Loucy (cell line): ENCODE data around the gene LSM8.
"Not testable (repeated sequence)": the region's sequence is repeated elsewhere in the genome, so short reads cannot be mapped to it uniquely, and the experiment has no call there.

ENCODE experiments used
- H2AFZ ChIP-seq: fragments of 200-600 bp; sonication (generic); 2 replicates; pipeline ENCODE4 v1.6.0; 2016; ENCODE audit warnings: antibody characterized with exemption, mild to moderate bottlenecking, low read length, moderate library complexity
- H3F3A ChIP-seq: fragments of 200-600 bp; 2 replicates; pipeline ENCODE4 v1.6.0; 2016; ENCODE audit warnings: antibody characterized with exemption, low read depth, mild to moderate bottlenecking
- H3K27me3 ChIP-seq: fragments of 200-600 bp; sonication (generic); 2 replicates; pipeline ENCODE4 v1.6.1; 2014; ENCODE audit warnings: low read length, mild to moderate bottlenecking; ENCODE audit not compliant: insufficient read depth, poor library complexity, severe bottlenecking
- H3K36me3 ChIP-seq: fragments of 200-600 bp; sonication (generic); 2 replicates; pipeline ENCODE4 v1.6.1; 2016; ENCODE audit warnings: low read length; ENCODE audit not compliant: insufficient read depth
- H3K4me1 ChIP-seq: fragments of 200-600 bp; sonication (generic); 2 replicates; pipeline ENCODE4 v1.5.1; 2014; ENCODE audit warnings: low read length, mild to moderate bottlenecking; ENCODE audit not compliant: insufficient read depth, poor library complexity, severe bottlenecking
- H3K4me2 ChIP-seq: fragments of 200-600 bp; sonication (generic); 2 replicates; pipeline ENCODE4 v1.6.0; 2014; ENCODE audit warnings: antibody characterized with exemption, low read length, low read depth, mild to moderate bottlenecking; ENCODE audit not compliant: poor library complexity, severe bottlenecking
- H3K4me3 ChIP-seq: fragments of 200-600 bp; sonication (generic); 2 replicates; pipeline ENCODE4 v1.5.1; 2014; ENCODE audit warnings: low read length, mild to moderate bottlenecking, mixed read lengths; ENCODE audit not compliant: poor library complexity, severe bottlenecking
- H3K79me2 ChIP-seq: fragments of 200-600 bp; sonication (generic); 2 replicates; pipeline ENCODE4 v1.6.1; 2014; ENCODE audit warnings: low read length; ENCODE audit not compliant: insufficient read depth
- H3K9ac ChIP-seq: fragments of 200-600 bp; sonication (generic); 2 replicates; pipeline ENCODE4 v1.6.0; 2014; ENCODE audit warnings: mild to moderate bottlenecking, low read depth, low read length, moderate library complexity; ENCODE audit not compliant: poor library complexity, severe bottlenecking
- H3K9me2 ChIP-seq: fragments of 200-600 bp; sonication (generic); replicated peaks from 2 replicates; pipeline ENCODE4 v1.6.1; 2016; ENCODE audit warnings: low read depth, low read length, mixed read lengths
- H3K9me3 ChIP-seq: fragments of 200-600 bp; sonication (generic); 2 replicates; pipeline ENCODE4 v1.6.1; 2014; ENCODE audit warnings: mild to moderate bottlenecking, antibody characterized with exemption, low read length, low read depth; ENCODE audit not compliant: insufficient read depth
- H4K20me1 ChIP-seq: fragments of 200-600 bp; sonication (generic); 2 replicates; pipeline ENCODE4 v1.6.0; 2014; ENCODE audit warnings: antibody characterized with exemption, low read length, mild to moderate bottlenecking; ENCODE audit not compliant: insufficient read depth, poor library complexity, severe bottlenecking
- CTCF ChIP-seq: fragments of 200-600 bp; sonication (generic); conservative IDR thresholded peaks from 2 replicates; pipeline ENCODE4 v1.5.1; 2014; ENCODE audit warnings: mild to moderate bottlenecking, antibody characterized with exemption, low read length
- EZH2phosphoT487 ChIP-seq: fragments of 200-600 bp; IDR thresholded peaks from 2 replicates; pipeline ENCODE4 v1.6.1; 2018; ENCODE audit warnings: antibody characterized with exemption, mild to moderate bottlenecking, moderate library complexity, borderline replicate concordance

LSM8 gene

GRCh38 chr7:118183786-118184564 is at the start of gene LSM8:
TSS of gene LSM8 (plus strand) at chr7:118184164. CDS start at chr7:118184224, 60 bp downstream.
- TF ChIP-seq CTCF = no peak
- no peak for TF ChIP-seq EZH2phosphoT487
- Histone ChIP-seq H3F3A (no peaks in the 10 kb centered on the region), H2AFZ (peak within 1 kb of the TSS; percentile 90), H3K9ac (peak within 1 kb of the TSS; percentile 97), H3K9me3 (no peaks in the 10 kb centered on the region), H3K27me3 (no peaks in the 10 kb centered on the region), H3K9me2 (no peaks in the 10 kb centered on the region), H3K4me3 (peak within 1 kb of the TSS; percentile 96), H3K79me2 (peaks cover 65% of the 10 kb centered on the region), H4K20me1 (peaks cover 48% of the 10 kb centered on the region), H3K4me2 (peak within 1 kb of the TSS; percentile 85), H3K4me1 (peaks cover 29% of the 10 kb centered on the region), H3K36me3 (peaks cover 15% of the 10 kb centered on the region)

GRCh38 chr7:118134420-118134819 is 49.5 kb upstream of the LSM8 start:
- not testable (repeated sequence) for H3K79me2 ChIP-seq, H3K4me2 ChIP-seq, H4K20me1 ChIP-seq, H3K27me3 ChIP-seq, H3F3A ChIP-seq, H2AFZ ChIP-seq, H3K9me2 ChIP-seq, H3K9me3 ChIP-seq, H3K9ac ChIP-seq, H3K36me3 ChIP-seq, H3K4me1 ChIP-seq, H3K4me3 ChIP-seq

DNA sequence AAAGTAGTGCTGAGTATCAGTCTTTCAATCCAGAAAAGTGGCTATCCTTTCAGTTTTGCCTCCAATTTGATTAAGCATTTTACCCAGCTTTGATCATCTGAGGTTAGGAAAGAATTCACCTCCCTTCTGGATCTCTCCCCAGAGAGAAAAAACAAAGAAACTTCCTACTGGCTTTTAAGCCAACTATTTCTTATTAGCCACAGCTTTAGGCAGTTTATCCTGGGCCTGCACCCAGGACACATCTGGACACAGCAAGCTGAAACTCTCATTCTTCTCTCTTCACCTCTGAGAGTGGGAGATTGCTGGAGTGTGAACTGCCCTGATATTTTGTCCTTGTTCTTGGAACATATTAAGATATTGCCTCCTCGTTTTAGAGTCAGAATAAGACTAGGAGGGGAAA is 43.5 kb upstream of the LSM8 start:
- Histone ChIP-seq H3K9me3 (no peaks in the 10 kb centered on the region), H3K36me3 (no peaks in the 10 kb centered on the region), H3K79me2 (no peaks in the 10 kb centered on the region), H3K4me2 (no peak overlapping the region), H3K4me3 (no peak overlapping the region), H3K9ac (no peak overlapping the region), H4K20me1 (no peaks in the 10 kb centered on the region), H3K9me2 (no peaks in the 10 kb centered on the region), H3K4me1 (no peaks in the 10 kb centered on the region), H2AFZ (no peak overlapping the region; the same call in 1 of the 2 replicates), H3F3A (no peaks in the 10 kb centered on the region), H3K27me3 (no peaks in the 10 kb centered on the region)
- TF ChIP-seq CTCF = no peak
- no peak for TF ChIP-seq EZH2phosphoT487

GRCh38 chr7:118142012-118142411 is 42.0 kb upstream of the LSM8 start:
- no peaks in the 10 kb centered on the region for H3K27me3 ChIP-seq
- H3F3A ChIP-seq = no peaks in the 10 kb centered on the region
- no peak overlapping the region for H3K9ac ChIP-seq
- no peaks in the 10 kb centered on the region for H3K36me3 ChIP-seq
- H3K4me1 ChIP-seq = no peaks in the 10 kb centered on the region
- H3K9me2 ChIP-seq = no peaks in the 10 kb centered on the region
- no peak overlapping the region for H3K4me2 ChIP-seq
- no peaks in the 10 kb centered on the region for H3K9me3 ChIP-seq
- no peaks in the 10 kb centered on the region for H4K20me1 ChIP-seq
- H3K79me2 ChIP-seq = no peaks in the 10 kb centered on the region
- H3K4me3 ChIP-seq = no peak overlapping the region
- no peak overlapping the region for H2AFZ ChIP-seq
- TF ChIP-seq EZH2phosphoT487 (no peak), CTCF (no peak)
